Type B pancreatic cell (in vitro differentiated cells): ENCODE measurements around the gene GP9. TPM values are rescaled to one million over a fixed set of nuclear protein-coding genes. Genes with fewer than 3 reads are reported as not detected.
"Not testable (repeated sequence)": the region's sequence is repeated elsewhere in the genome, so short reads cannot be mapped to it uniquely, and the experiment has no call there.

Source experiments
- DNase-seq: peaks from one replicate; pipeline ENCODE4 v3.0.0; 2021; ENCODE audit warnings: mixed read lengths; ENCODE audit not compliant: unreplicated experiment; ENCODE audit errors: extremely low spot score
- H3K27ac Mint-ChIP-seq: 2 replicates; pipeline ENCODE4 v1.8.0; 2021; ENCODE audit warnings: mild to moderate bottlenecking, mixed read lengths
- H3K27me3 Mint-ChIP-seq: 2 replicates; pipeline ENCODE4 v1.8.0; 2021; ENCODE audit warnings: mixed read lengths
- H3K36me3 Mint-ChIP-seq: 2 replicates; pipeline ENCODE4 v1.8.0; 2021; ENCODE audit warnings: mixed read lengths
- H3K4me1 Mint-ChIP-seq: one replicate; pipeline ENCODE4 v1.8.0; 2021; ENCODE audit warnings: mixed read lengths; ENCODE audit not compliant: unreplicated experiment
- H3K4me3 Mint-ChIP-seq: 2 replicates; pipeline ENCODE4 v1.8.0; 2021; ENCODE audit warnings: mild to moderate bottlenecking, mixed read lengths
- H3K9me3 Mint-ChIP-seq: 2 replicates; pipeline ENCODE4 v1.8.0; 2021; ENCODE audit warnings: mixed read lengths
- total RNA-seq: library from RNA; stranded (reverse); gene quantifications from 2 replicates; pipeline ENCODE4 v1.2.1, GENCODE V29; 2021; ENCODE audit warnings: low replicate concordance
- TF ChIP-seq, protein P1 (sequence below): fragments of 200-600 bp; sonication (generic); conservative IDR thresholded peaks from 2 replicates; pipeline ENCODE4 v1.5.0; 2021; ENCODE audit warnings: antibody characterized with exemption, mild to moderate bottlenecking

The GP9 gene
- total RNA-seq, 1 donor from 2014 or later = not detected

DNA sequence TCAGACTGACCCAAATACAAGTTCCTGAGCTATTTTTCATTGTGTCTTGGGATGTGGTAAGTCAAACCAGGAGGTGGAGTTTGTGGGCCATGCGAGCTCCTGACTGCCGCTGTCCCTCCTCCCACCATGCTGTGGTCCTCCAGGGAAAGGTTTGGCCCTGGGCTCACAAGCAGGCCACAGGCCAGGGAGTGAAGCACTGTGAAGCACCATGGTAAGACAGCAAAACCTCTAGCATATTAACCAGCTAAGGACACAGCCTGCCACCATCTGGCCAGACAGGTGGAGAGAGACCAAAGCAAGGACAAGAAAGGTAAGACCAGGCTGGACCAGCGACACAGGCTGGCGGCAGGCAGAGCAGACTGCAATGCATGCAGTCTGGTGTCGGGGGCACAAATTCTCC, 45.7 kb downstream of the GP9 start:
- H3K27ac Mint-ChIP-seq = no peak overlapping the region
- peaks cover 10% of the 10 kb centered on the region for H3K4me1 Mint-ChIP-seq
- TF ChIP-seq, protein P1, sequence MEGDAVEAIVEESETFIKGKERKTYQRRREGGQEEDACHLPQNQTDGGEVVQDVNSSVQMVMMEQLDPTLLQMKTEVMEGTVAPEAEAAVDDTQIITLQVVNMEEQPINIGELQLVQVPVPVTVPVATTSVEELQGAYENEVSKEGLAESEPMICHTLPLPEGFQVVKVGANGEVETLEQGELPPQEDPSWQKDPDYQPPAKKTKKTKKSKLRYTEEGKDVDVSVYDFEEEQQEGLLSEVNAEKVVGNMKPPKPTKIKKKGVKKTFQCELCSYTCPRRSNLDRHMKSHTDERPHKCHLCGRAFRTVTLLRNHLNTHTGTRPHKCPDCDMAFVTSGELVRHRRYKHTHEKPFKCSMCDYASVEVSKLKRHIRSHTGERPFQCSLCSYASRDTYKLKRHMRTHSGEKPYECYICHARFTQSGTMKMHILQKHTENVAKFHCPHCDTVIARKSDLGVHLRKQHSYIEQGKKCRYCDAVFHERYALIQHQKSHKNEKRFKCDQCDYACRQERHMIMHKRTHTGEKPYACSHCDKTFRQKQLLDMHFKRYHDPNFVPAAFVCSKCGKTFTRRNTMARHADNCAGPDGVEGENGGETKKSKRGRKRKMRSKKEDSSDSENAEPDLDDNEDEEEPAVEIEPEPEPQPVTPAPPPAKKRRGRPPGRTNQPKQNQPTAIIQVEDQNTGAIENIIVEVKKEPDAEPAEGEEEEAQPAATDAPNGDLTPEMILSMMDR = no peak
- H3K9me3 Mint-ChIP-seq = no peaks in the 10 kb centered on the region
- H3K27me3 Mint-ChIP-seq = no peaks in the 10 kb centered on the region
- H3K4me3 Mint-ChIP-seq = no peak overlapping the region
- peaks cover 7% of the 10 kb centered on the region for H3K36me3 Mint-ChIP-seq
- DNase-seq = no peak

DNA sequence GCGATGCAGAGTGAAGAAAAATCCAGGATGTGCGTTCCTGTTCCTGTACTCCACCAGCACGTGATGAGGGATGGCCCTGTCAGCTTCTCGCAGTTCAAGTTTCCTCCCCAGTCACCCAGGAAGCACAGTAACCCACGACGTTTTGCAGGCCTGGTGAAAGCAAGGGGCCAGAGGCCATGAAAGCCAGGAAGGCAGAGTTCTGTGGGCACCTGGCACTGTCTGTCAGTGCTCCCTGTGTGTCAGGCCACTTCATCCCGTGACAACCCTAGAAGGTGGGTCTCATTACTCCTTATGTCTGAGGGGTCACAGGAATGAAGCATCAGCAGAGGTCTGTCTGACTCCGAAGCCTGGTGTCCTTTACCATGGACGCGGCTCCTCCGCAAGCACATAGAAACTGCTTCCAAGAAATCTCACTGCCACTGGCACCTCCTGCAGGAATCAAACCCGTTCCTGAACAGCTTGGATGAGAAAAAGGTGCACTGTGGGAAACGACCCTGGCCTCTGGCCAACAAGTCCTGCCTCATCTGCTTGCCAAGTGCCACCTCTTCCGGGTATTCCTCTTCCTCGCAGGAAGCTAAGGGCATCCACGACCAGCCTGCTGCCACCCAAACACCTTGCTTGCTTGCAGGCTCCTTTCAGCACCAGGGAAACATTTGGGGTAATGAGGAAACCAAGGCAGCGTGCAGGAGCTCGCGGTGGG, 46.4 kb downstream of the GP9 start:
- peaks cover 10% of the 10 kb centered on the region for H3K4me1 Mint-ChIP-seq
- no peak overlapping the region for H3K27ac Mint-ChIP-seq
- TF ChIP-seq, protein P1 = no peak
- H3K27me3 Mint-ChIP-seq = no peaks in the 10 kb centered on the region
- DNase-seq = no peak
- H3K9me3 Mint-ChIP-seq = no peaks in the 10 kb centered on the region
- no peak overlapping the region for H3K4me3 Mint-ChIP-seq
- peaks cover 7% of the 10 kb centered on the region for H3K36me3 Mint-ChIP-seq

DNA sequence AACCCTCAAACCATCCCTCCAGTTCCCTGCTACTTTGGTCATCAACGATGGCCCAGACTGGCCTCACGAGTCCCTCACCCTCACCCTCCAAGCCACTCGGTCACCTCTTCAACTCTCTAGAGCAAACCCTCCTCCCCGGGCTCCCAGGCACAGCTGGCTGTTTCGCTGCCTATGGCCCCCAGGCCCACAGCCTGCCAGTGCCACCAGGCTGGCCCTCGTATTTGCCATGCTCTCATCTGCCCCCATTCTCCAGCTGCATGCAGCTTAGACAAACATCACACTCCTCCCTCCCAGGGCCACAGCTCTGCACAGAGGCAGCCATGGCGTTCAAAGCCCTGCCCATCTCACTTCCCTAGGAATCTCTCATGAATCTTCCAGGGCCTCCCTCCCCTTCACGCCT, 47.2 kb downstream of the GP9 start:
- TF ChIP-seq, protein P1 = no peak
- no peak for DNase-seq
- no peak overlapping the region for H3K4me3 Mint-ChIP-seq
- H3K9me3 Mint-ChIP-seq = no peaks in the 10 kb centered on the region
- no peak overlapping the region for H3K27ac Mint-ChIP-seq
- H3K36me3 Mint-ChIP-seq = peaks cover 7% of the 10 kb centered on the region
- no peaks in the 10 kb centered on the region for H3K27me3 Mint-ChIP-seq
- peaks cover 10% of the 10 kb centered on the region for H3K4me1 Mint-ChIP-seq

DNA sequence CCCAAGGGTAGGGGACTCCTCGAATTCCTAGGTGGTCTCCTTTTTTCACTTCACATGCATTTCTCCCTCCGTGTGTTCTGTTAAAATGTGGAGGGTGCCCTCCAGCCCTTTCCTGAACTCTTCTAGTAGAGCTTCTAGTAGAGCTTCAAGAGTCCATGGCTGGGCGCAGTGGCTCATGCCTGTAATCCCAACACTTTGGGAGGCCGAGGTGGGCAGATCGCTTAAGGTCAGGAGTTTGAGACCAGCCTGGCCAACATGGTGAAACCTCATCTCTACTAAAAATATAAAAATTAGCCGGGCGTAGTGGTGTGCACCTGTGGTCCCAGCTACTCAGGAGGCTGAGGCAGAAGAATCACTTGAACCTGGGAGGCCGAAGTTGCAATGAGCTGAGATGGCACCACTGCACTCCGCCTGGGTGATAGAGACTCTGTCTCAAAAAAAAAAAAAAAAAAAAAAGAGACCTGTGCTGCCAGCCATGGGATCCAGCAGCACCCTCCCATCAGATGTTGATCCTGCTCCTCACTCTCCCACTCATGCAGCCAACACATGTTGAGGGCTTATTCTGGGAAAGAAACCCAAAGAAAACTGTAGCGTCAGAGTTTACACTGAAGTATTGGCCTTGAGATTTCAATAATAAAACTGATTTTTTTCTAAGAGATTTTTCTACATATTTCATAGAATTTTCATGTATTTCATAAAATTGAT, 50.6 kb downstream of the GP9 start:
- not testable (repeated sequence) for H3K9me3 Mint-ChIP-seq, H3K4me3 Mint-ChIP-seq, H3K27me3 Mint-ChIP-seq, H3K4me1 Mint-ChIP-seq, DNase-seq, H3K27ac Mint-ChIP-seq
- H3K36me3 Mint-ChIP-seq = peaks cover 14% of the 10 kb centered on the region

Other genes starting within 250 kb of the GP9 start
- gene ACAD9, start 181.2 kb upstream of the GP9 start, total RNA-seq = 54.1 and 56.1 TPM in 2 replicates
- gene CFAP92, start 66.7 kb upstream of the GP9 start, total RNA-seq = 4.4 and 4.5 TPM in 2 replicates
- 0.29 and 2.2 TPM in 2 replicates for gene EFCC1, start 59.5 kb upstream of the GP9 start, total RNA-seq
- 16.2 and 21.1 TPM in 2 replicates for gene RAB43, start 61.0 kb downstream of the GP9 start, total RNA-seq
- gene ISY1, start 100.3 kb downstream of the GP9 start, total RNA-seq = 33.2 and 35.6 TPM in 2 replicates
- gene CNBP, start 123.1 kb downstream of the GP9 start, total RNA-seq = 238 and 260 TPM in 2 replicates
- 169 and 262 TPM in 2 replicates for gene COPG1, start 188.8 kb downstream of the GP9 start, total RNA-seq
- 33.2 and 34.9 TPM in 2 replicates for gene HMCES, start 218.1 kb downstream of the GP9 start, total RNA-seq